Colonic mucosa (tissue), 4 donors: ENCODE data around the gene LEMD2. TPM values are rescaled to one million over a fixed set of nuclear protein-coding genes. Genes with fewer than 3 reads are reported as not detected.

Experiments used
- DNase-seq: peaks from one replicate; pipeline ENCODE4 v3.0.0-alpha.2; 2020
- H3K27ac ChIP-seq: fragments of 200-600 bp; one replicate; pipeline ENCODE4 v1.8.0; 2021
- H3K27me3 ChIP-seq: fragments of 200-600 bp; one replicate; pipeline ENCODE4 v1.8.0; 2021
- H3K36me3 ChIP-seq: fragments of 200-600 bp; one replicate; pipeline ENCODE4 v1.8.0; 2021
- H3K4me1 ChIP-seq: fragments of 200-600 bp; one replicate; pipeline ENCODE4 v1.8.0; 2021; ENCODE audit warnings: mild to moderate bottlenecking
- H3K4me3 ChIP-seq: fragments of 200-600 bp; one replicate; pipeline ENCODE4 v1.8.0; 2021
- H3K9ac ChIP-seq, 2 donors: one replicate each; pipeline ENCODE4 v1.7.0; 2013; ENCODE audit warnings: control low read depth in 2 of 2, low read depth in 2 of 2, low read length in 2 of 2
- H3K9me3 ChIP-seq: fragments of 200-600 bp; one replicate; pipeline ENCODE4 v1.8.0; 2021
- CTCF ChIP-seq: fragments of 200-600 bp; IDR thresholded peaks from one replicate; pipeline ENCODE4 v1.8.0; 2022; ENCODE audit warnings: antibody characterized with exemption, mild to moderate bottlenecking
- intact Hi-C: fragments of 100-400 bp; cut with DNase I; formaldehyde crosslinking; loops from one replicate; pipeline ENCODE4 v1.14.1; 2022
- total RNA-seq, 2 donors: library from RNA; stranded (reverse); fragmentation: NEBNext Ultra II Directional in 1 of 2; extraction: Animal tissue kit (Norgen Biotek cat#: 25700) in 1 of 2; gene quantifications; one replicate each; pipeline ENCODE4 v1.2.1, GENCODE V29; 2021
- donor health status: healthy.
- donor health status: DM: no; HTN: no; CAD: no.
- donor health status: DM: no; HTN: no; CAD: no.

LEMD2 gene
- total RNA-seq, 2 donors from 2014 or later: 61.6 to 68.1 TPM

DNA sequence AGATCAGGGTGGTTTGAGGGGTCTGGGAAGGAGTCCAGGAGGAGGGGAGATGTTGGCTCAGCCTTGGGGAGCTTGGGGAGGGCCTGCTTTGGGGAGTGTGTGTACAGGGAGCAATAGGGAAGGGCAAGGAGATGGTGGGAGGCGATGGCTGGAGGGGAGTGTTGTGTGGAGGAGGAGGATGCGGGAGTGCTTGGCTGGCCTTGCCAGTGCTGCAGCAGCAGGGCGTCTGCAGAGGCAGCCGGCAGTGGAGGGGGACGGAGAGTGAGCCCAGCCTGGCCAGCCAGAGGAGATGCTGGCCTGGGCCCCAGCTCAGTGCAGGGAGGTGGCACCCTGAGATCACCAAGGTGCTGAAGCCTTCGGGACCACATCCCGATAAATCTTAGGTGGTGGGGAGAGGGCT, 46.1 kb downstream of the LEMD2 start:
- Histone ChIP-seq H3K27me3 (no peaks in the 10 kb centered on the region), H3K9me3 (no peaks in the 10 kb centered on the region), H3K36me3 (no peaks in the 10 kb centered on the region), H3K9ac (no peak overlapping the region), H3K4me3 (no peak overlapping the region), H3K4me1 (peaks cover 21% of the 10 kb centered on the region), H3K27ac (no peak overlapping the region)
- TF ChIP-seq CTCF: no peak
- no peak for DNase-seq
- intact Hi-C loops: loop anchor here (2.0 kb wide), 1 partner anchor 30 kb away; no protein-coding TSS in a partner anchor

- no peaks in the 10 kb centered on the region for H3K9me3 ChIP-seq
- H3K4me1 ChIP-seq: peaks cover 21% of the 10 kb centered on the region
- H3K4me3 ChIP-seq: no peak overlapping the region
- no peak for TF ChIP-seq CTCF
- H3K27ac ChIP-seq: no peak overlapping the region
- H3K9ac ChIP-seq: no peak overlapping the region
- no peaks in the 10 kb centered on the region for H3K27me3 ChIP-seq
- H3K36me3 ChIP-seq: no peaks in the 10 kb centered on the region
- intact Hi-C loops: loop anchor here (2.0 kb wide), 1 partner anchor 29 kb away; no protein-coding TSS in a partner anchor
- no peak for DNase-seq
These were observed 46.8 kb downstream of the LEMD2 start for GRCh38 chr6:33742092-33742491.

- no peak for TF ChIP-seq CTCF
- no peaks in the 10 kb centered on the region for H3K27me3 ChIP-seq
- H3K4me1 ChIP-seq: peaks cover 20% of the 10 kb centered on the region
- no peak overlapping the region for H3K27ac ChIP-seq
- H3K4me3 ChIP-seq: no peak overlapping the region
- H3K9me3 ChIP-seq: no peaks in the 10 kb centered on the region
- intact Hi-C loops: no loop called here
- no peaks in the 10 kb centered on the region for H3K36me3 ChIP-seq
- DNase-seq: no peak
- no peak overlapping the region for H3K9ac ChIP-seq
These were observed 48.1 kb downstream of the LEMD2 start for GRCh38 chr6:33740794-33741193.

- Histone ChIP-seq H3K4me1 (peaks cover 14% of the 10 kb centered on the region), H3K9me3 (no peaks in the 10 kb centered on the region), H3K27me3 (no peaks in the 10 kb centered on the region), H3K9ac (no peak overlapping the region), H3K27ac (no peak overlapping the region), H3K4me3 (no peak overlapping the region), H3K36me3 (no peaks in the 10 kb centered on the region)
- DNase-seq: no peak
- no peak for TF ChIP-seq CTCF
- intact Hi-C loops: no loop called here
These were observed 48.7 kb downstream of the LEMD2 start for GRCh38 chr6:33740204-33740608.

- H3K27ac ChIP-seq: no peak overlapping the region
- no peak for DNase-seq
- H3K4me3 ChIP-seq: no peak overlapping the region
- no peak for TF ChIP-seq CTCF
- H3K9me3 ChIP-seq: no peaks in the 10 kb centered on the region
- intact Hi-C loops: no loop called here
- no peaks in the 10 kb centered on the region for H3K36me3 ChIP-seq
- no peaks in the 10 kb centered on the region for H3K27me3 ChIP-seq
- no peak overlapping the region for H3K9ac ChIP-seq
- peaks cover 8% of the 10 kb centered on the region for H3K4me1 ChIP-seq
These were observed 49.4 kb downstream of the LEMD2 start for GRCh38 chr6:33739571-33739970.
